GM18517 (cell line): Measurements from ENCODE around the gene PAPPA2.

Source experiments
- ATAC-seq: cut with Tn5 transposase; IDR thresholded peaks from one replicate; pipeline ENCODE4 v1.9.1; 2021; ENCODE audit warnings: mild to moderate bottlenecking, moderate library complexity; ENCODE audit not compliant: unreplicated experiment

The PAPPA2 gene

DNA sequence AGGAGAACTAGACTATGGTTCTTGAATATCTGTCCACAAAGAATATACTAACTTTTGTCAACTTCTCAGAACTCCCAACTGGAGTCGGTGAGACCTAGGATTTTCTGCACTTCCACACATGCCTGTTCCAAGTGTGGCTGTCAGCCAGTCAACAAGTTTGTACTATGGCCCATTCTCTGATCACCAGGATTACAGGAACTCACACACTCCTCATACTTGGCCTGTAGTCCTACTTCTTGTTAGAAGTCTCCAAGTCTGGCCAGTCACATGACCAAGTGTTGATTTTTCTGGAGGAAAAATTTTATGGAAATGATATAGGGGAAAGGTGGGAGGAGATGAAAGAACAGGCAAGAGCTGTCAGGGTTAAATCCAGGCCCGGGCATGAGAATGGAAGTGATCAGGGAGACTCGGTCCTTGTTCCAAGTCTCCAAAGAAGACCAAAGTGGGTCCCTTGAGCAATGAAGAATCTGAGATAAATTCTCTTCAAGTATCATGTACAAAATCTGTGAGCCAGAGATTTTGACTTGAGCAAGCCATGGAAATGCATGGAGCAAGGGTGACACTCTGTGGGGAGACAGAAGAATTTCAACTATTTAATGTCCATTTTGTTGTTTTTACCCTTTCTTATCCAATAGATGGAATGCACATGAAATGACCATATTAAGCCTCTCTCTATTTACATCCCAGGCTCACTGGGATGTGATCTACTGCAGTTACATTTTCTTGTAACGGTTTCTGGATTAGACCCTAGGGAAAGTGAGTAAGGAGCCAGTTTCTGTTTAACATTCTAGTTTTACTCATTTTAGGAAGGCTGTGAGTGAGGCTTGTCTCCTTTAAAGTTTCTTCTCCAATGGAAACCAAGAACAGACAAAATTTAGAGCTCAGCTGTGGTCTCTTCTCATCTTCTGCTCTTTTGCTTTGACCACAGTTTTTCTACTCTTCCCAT, 380.6 kb downstream of the PAPPA2 start:
- no peak for ATAC-seq

GRCh38 chr1:176847052-176847451, 384.1 kb downstream of the PAPPA2 start:
- ATAC-seq = no peak

DNA sequence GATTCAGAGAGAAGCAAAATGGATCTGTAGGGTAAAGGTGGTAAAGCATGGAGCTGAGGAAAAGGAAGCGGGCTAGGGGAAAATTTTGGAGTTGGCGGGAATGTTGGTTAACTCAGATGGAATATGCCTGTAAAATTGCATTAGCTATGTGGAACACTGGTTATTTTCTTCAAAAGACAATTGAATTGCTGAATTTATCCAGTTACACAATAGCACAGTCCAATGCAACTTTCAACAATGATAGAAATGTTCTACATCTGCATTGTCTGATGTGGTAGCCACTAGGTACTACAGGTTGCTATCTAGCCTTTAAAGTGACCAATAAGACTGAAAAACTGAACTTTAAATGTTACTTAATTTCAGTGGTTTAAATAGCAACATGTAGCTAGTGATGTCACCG, 386.3 kb downstream of the PAPPA2 start:
- no peak for ATAC-seq

DNA sequence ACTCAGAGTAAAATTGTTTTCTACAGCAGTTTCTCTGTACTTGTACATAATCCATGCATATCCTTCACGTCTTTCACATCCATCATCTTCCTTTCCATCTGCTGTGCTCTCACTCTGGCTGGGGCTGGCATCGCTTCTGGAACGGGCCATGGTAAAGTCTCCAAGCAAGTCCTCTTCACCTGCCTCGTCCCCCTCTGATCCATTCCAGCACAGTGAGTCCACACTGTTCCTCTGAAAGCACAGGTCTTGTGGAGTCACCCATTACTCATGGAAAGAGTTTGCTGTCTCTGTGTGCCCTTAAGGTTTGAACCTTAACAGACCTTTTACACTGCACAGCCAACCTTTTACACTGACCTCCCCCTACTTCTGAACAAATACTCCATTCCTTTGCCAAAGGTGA, 387.9 kb downstream of the PAPPA2 start:
- ATAC-seq = no peak

- no peak for ATAC-seq
These were observed 389.1 kb downstream of the PAPPA2 start for GRCh38 chr1:176852124-176852523.

GRCh38 chr1:176853503-176853902, 390.5 kb downstream of the PAPPA2 start:
- no peak for ATAC-seq

DNA sequence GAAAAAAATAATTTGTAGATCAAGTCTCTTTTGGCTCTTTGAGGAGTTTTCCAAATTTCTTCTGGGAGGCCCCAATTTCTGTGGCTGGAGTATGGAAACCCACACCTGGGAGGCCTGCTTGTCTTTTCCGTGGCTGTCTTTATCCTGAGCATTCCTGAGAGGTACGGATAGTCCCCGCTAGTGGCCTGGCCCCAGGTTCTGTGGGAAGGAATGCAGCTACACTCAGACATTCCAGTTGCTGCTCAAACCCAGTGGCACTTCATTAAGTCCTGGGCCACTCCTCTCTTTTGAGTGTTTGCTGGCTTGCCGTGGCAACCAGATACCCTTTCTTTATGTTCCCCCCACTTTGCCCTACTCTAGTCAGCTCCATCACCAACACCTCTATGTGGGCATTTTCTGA, 391.1 kb downstream of the PAPPA2 start:
- no peak for ATAC-seq

GRCh38 chr1:176854758-176855745, 392.1 kb downstream of the PAPPA2 start:
- no peak for ATAC-seq

DNA sequence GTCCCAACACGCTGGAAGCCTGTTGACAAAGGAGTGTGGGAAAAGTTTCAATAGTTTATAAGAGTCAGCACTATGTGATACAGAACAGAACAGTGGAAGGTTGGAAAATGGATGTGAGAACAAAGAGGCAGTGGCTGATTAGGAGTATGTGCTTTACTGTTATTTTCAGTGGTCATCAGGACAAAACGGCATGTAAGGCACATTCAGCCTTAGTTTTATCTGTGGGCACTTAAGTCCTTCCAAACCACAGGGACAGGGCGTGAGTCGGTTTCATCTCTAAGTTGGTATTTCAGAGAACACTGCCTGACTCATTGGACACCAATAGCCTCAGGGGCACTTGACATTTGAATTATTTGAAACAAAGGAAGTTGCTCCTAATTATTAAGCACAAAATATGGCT, 394.7 kb downstream of the PAPPA2 start:
- no peak for ATAC-seq

- ATAC-seq = no peak
These were observed 395.5 kb downstream of the PAPPA2 start for GRCh38 chr1:176858433-176858916.

DNA sequence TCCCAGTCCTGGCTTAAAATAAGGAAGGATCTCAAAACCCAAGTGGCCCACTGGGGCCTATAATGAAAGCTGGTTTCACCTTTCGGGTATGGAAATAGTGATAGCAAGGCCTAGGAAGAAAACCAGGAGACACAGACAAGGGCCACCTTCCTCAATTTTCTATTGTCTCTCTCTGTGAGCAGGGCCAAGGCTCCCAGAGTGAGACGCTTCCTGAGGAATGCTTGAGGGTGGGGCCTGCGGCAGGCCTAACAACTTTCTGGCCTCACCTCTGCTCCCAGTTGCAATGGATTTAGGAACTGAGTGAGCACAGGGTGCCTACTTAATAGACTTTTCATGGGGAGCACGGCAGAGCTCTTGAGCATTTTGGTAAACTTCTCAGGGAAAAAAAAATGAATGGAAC, 400.6 kb downstream of the PAPPA2 start:
- no peak for ATAC-seq

- no peak for ATAC-seq
These were observed 401.2 kb downstream of the PAPPA2 start for GRCh38 chr1:176864211-176864610.

DNA sequence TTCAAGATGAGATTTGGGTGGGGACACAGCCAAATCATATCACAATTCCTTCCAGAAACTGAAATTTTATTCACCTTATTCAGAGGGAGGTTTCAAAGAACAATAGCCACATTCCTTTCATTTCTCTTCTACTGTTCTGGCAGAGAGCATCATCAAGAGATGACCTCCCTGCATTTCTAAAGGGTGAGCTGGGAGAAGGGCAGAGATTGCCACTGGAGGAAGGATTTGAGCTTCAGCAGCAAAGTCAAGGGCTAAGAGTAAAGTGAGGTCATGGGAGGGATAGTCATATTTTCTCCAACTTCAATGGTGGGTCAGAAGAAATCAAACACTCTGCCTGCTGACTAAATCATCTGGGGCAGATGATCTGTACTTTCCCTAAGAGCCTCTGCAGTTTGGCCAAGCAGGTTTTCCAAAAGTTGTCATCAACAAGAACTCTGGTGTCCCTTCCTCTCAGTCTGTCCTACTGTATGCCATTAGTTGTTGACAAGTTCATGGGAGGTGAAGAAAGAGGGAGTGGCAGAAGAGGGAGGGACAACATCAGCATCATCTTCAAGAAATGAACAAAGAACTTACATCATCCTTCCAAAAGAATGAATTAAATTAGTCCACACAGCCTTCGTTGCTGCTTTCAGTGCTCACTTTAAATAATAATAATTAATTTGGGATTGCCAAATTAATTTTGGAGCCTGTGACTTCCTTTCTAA, 403.2 kb downstream of the PAPPA2 start:
- no peak for ATAC-seq

DNA sequence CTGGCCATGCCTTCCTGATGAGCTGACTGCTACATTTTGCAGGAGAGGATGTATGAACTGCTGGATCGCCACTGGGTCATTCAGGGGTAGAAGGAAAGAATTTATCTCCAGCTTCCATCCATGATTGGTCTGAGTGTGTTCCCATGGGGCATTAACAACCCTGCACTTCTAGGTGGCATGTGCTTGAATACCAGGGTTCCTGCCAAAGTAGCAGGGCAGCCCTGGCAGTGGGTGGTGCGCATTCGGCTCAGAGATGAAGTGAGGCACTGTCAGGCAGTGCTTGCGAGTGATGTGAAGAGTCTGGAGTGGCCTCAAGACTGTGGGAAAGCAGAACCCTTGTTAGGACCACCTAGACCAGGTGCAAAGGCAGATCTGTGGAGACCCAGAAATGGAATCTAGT, 406.6 kb downstream of the PAPPA2 start:
- no peak for ATAC-seq

- no peak for ATAC-seq
These were observed 414.1 kb downstream of the PAPPA2 start for GRCh38 chr1:176876966-176877515.

DNA sequence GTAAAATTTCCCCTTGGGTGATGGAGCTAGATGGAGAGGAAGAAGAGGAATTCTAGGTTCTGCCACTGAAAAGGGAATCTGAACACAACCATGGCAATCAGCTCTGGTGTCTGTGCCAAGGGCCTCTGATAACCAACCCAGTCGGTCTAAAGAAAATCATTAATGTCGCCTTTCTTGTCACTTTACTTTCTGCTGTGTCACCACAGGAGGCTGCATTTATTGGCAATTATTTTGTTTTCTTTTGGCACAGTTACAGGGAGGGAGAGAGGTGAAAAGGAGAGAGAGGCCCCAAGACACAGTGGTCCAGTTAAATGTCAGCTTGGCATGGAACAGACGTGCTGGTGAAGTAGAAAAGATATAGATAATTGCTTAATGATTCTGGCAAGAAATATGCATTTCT, 414.6 kb downstream of the PAPPA2 start:
- ATAC-seq = no peak

DNA sequence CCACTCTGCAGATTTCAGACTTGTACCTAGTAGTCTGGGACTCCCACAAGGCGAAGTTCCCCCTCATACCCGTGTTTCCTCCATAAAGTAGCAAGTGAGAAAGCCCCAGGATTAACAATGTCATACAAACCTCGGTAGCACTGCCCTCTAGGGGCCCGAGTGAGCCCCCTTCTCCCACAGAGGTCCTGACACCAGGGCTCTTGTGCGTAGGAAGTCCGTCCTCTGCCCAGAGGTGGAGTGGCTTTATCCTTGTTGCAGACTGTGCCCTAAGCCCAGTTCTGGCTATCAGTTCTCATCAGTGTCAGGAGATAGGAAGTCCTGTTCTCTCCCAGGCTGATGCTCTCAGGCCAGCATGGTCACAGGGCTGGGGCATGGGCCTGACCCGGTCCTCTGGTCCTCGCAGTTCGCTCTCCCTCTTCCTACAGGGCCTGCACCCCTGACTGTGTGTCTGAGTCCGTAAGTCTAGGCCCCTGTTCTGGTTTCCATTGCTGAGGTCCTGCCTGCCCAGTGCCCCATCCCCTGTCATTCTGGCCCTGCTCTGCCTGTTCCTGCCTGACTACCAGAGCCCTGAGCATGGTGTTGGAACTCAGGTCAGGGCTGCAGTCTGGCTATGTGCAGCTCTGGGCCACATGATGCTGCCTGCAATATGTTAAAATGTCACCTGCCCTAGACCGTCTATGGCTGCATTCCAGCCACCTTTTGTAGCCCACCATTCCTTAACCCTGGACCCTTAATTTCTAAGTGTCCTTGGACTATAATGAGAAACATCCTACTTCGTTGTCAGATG, 416.0 kb downstream of the PAPPA2 start:
- ATAC-seq = no peak

DNA sequence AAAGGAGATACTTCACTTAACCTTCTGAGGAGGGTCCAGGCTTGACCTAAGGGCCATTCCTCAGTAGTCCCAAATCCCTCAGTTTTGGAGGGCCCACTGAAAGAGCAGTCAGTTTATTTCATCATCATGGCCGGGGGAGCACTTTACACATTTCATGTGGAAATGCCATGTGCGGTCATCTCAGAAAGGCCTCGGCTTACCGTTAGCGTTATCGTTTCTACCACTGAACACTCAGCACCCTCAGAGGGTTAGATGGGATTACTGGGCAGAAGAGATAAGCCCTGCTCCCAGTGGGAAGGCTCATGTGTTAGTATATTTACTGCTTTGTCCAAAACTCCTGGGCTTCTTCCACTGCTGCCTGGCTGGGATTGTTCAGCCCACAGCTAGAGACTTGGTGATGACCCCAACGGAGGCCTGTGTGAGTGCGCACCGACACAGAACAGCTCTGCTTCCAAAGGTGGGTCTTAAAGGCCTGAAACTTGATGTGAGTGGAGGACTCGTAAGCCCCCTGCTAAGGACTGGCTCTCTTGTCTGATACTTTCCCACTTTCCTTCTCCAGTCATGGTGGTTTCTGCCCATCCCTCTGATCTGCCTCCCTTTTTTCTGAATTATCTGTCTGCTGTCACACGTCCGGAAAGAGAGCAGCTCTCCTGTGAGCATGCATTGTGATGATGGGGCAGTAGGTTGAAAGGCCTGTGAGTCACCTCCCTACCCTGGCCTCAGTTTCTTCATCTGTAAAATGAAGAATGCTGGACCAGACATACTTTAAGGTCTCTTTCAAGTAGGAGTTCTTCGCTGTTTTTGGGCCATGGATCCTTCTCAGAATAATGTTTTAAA, 417.0 kb downstream of the PAPPA2 start:
- no peak for ATAC-seq
